CD4-positive, alpha-beta T cell treated with Interleukin-12 subunit alpha and Interleukin-12 subunit beta, for 1 hour (primary cell): ENCODE results near the gene APOL2.
"Not testable (repeated sequence)": the region's sequence is repeated elsewhere in the genome, so short reads cannot be mapped to it uniquely, and the experiment has no call there.

ENCODE experiments used
- DNase-seq: peaks from one replicate; pipeline ENCODE4 v3.0.0-alpha.2; 2020

Gene APOL2

DNA sequence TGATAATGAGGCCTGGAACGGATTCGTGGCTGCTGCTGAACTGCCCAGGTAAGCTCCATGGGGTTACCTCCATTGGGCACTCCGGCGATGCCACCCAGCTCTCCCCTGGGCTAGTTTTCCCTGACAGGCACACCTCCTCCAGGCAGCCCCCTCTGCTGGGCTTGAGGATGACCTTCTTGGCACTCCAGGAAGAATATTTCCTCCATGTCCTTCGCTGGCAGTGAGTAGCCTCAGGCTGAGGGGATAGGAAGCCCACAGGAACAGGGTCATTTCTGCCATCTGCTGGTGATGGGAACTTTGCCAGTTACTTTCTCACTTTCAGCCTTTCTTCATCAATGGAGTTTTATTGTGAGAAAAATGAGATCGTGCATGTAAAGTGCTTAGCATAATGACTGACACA is 22.3 kb upstream of the APOL2 start:
- not testable (repeated sequence) for DNase-seq

DNA sequence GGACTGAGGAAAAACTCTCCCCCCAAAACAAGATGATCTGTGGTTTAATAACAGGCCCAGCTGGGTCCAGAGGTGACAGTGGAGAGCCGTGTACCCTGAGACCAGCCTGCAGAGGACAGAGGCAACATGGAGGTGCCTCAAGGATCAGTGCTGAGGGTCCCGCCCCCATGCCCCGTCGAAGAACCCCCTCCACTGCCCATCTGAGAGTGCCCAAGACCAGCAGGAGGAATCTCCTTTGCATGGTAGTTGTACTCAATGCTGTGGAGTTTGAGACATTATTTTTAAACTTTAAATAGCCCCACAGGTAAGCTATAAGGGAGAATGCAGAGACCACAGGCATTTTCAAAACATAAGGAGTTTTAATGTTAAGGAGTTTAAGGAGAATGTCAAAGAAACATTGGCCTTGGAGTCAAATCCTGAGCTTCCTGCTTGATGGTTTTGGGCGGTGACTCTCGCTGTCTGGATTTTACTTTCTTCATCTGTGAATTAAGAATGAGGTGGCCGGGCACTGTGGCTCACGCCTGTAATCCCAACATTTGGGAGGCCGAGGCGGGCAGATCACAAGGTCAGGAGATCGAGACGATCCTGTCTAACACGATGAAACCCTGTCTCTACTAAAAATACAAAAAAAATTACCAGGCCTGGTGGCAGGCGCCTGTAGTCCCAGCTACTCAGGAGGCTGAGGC is 20.4 kb upstream of the APOL2 start:
- DNase-seq = no peak

DNA sequence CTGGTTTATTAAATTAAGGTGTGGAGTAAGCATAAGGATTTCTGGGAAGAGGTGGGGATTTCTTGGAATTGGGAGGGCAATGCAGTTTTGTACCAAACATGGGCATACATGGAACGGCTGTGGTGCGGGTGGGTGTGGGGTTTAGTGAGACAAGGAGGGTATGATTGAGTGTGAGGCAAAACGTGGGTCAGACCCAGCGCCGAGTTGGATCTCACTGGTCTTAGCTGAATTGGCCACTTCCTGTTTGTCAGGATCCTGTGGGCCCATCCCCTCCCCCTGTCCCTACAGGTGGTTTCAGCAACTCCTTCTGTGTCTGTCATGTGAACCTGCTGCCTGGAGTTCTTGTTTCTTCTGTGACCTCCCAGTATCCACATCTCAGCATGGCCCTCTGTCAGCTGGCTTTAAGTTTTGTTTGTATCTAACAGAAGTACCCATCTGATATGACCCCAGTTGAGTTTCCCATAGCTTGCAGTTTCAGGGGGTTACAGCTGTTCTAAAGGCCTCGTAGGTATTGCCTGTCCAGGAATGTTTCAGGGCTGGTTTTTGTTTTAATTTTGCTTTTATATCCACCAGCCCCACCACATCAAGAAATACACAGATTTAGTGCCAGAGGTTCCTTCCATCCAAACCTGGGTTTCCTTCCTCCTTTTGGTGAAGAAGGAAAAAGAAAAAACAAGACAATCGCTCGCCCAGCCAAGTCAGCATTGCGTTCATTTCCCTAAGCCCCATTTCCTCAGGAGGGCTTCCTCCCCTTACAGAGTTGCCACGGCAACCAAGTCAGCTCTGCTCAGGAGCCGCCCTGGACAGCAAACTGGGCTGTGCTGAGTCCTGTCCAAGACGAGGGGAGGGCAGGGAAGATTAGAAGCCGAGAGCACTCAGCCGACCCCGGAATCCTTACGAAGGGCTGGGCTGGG is 19.6 kb upstream of the APOL2 start:
- no peak for DNase-seq

DNA sequence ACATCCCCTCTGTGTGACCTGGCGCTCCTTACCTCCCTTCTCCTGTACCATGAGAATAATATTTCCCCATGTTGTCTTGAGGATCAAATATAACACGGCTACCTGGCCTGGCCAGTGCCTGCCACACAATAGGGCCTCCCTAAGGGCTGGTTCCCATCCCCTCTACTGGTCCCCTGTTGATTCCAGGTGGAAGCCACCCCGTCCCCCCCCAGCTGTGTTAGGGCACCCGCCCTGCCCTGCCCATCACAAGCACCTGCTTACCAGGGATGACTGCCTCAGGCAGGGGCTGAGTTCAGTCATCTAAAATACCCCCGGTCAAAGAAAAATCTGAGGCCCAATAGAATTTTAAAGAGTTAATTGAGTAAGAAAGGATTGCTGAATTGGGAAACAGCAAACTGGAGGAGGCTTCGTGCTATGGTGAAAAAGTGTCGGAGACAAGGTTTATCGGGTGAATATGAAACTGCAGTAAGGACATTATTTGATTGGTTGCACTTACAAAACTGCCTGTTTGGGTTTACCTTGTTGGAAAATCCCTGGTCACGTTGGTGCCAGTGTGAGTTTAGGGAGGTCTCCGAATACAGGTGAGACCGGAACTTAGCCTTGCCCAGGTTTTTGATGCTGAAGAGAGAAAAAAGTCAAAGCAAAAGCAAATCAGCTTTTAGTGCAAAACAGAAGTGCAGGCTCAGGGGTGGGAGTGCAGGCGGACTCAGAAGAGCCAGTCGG is 18.8 kb upstream of the APOL2 start:
- peak; percentile 23 for DNase-seq

DNA sequence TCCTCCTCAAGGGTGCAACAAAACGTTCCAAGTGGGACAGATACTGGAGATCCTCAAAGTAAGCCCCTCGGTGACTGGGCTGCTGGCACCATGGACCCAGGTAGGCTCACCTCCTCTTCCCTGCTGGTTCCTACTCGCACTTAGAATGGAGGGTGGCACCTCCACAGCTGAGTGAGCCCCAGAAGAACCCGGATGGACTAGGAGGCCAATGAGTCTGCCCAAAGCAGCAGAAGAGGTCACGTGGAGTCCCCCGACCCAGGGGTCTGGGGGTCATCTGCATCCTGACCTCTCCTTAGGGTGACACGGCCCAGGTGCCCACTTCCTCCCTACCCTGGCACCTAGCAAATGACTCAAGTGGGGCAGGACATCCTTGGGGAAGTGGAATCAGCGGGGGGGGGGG is 18.0 kb upstream of the APOL2 start:
- DNase-seq = no peak

DNA sequence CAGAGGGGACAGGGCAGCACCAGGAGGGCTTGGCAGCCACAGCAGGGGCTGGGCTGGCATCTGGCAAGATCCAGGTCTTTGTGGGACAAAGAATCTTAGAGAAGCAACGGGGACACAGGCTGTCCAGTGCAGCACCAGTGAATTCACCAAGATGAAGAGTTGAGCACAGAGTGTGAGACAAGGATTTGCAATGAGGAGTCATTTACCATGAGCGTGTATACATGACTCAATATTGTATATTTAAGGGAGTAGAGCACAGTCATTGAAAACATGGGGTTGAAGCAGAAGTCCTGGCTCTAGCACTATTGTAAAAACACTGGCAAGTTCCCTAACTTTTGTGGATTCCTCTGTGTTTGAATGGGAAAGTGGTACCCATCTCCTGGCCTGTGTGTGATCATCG is 17.2 kb upstream of the APOL2 start:
- no peak for DNase-seq

DNA sequence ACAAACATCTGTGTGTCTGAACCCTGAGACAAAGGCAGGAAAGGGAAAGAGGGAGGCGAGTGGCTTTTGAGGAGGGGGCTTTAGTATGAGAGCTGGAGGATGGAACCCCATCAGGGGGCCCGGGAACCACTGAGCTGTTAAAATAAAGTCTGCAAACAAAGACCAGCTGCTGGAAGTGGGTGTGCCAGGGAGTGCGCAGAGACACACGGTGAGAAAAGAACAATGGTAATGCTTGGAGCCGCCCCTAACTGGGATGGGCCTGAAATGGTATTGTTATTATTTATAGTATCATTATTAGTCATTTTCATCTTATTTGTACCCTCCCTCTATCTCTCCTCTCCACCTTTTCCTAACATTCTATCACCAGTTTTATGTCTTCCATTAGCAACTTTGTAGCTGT is 16.2 kb upstream of the APOL2 start:
- DNase-seq = not testable (repeated sequence)

DNA sequence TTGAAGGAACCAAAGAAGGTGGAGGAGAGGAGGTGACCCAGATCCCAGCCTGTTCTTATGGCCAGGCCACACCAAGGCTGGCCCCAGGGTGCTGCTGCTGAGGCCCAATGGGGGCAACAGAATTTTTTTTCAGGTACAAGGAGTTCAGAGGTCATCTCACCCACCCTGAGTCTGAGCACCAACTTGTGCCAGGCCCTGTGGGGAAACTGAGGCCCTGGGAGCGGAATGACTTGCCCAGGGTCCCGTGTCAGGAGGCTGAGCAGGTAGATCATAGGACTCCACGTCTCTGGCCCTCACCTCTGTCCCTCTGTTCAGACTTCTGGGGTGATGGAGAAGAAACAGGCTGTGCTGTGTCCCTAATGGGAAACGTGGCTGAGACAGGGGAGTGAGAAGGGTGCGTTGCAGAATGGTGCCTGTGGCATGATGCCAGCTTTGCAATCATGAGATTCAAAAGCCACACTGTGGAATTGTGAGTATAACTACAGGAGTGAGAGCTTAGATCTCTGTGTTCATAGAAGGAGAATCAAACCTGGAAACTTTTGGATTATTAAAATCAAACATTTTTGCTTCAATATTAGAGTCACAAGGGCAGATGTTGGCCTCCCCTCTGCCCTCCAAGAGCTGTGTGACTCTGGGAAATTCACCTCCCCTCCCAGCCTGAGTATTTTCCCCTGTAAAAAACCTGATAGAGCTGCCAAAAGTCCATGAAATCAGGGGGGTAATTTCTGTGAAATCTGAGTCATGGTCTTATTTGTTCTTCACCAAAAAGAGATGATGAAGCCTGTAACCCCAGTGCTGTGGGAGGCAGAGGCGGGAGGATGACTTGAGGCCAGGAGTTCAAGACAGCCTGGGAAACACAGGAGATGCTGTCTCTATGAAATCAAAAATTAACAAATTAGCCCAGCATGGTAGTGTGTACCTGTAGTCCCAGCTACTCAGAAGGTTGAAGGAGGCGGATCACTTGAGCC is 14.5 kb upstream of the APOL2 start:
- no peak for DNase-seq

DNA sequence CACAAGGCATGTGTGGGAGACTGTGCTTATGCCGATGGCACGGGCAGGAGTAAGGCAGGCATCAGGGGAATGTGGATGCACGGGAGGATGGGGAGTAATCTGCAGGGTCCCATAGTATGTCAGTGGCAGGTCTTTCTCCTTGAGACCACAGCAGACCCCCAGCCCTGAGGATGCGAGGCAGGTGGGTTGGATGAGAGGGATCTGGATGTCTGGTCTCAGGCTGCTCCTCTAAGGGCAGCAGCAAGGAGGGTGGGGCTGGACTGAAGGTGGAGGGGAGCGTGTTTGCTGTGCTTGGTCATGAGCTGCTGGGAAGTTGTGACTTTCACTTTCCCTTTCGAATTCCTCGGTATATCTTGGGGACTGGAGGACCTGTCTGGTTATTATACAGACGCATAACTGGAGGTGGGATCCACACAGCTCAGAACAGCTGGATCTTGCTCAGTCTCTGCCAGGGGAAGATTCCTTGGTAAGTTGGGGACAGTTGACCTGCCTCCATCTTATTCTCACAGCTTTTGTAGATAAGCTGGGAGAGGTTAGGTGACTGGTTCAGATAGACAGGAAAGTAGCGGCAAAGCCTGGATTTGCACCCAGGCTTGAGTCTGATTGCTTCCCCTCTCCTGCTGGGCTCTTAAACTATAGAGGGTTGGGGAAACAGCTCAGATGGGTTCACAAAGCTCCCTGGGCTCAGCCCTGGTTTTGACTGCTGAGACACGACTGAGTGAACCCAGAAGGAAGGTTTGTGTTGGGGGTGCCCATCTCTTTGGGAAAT is 13.6 kb upstream of the APOL2 start, which contains the start of gene APOL1:
Gene APOL1 (plus strand): TSS at position 380 of the 769 bp plus-strand sequence. CDS start 1,823 bp downstream, outside the sequence.
- DNase-seq = peak; percentile 72

DNA sequence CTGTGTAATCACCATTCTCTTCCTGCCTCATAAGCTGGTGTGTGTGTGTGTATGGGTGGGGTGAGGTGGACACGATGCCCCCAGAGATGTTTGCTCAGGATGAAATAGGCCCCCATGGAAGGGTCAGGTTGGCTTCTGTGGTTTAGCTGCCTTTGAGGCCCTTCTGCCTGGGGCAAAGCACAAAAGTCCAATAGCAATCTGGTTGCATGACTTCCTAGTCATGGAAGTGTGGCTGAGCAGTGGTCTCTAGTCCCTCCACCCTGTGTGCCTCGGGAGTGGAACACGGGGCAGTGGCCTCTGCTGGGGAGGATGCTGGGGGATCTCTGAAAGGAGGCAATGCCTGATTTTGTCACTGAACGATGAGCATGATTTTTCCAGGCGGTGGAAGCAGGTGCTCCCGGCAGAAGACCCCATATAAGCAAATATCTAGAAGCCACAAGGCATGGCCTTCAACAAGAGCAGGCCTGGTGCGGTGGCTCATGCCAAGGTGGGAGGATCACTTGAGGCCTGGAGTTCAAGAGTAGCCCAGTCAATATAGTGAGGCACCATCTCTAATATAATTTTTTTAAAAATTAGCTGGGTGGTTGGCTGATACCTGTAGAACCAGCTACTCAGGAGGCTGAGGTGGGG is 12.8 kb upstream of the APOL2 start:
- DNase-seq = not testable (repeated sequence)

DNA sequence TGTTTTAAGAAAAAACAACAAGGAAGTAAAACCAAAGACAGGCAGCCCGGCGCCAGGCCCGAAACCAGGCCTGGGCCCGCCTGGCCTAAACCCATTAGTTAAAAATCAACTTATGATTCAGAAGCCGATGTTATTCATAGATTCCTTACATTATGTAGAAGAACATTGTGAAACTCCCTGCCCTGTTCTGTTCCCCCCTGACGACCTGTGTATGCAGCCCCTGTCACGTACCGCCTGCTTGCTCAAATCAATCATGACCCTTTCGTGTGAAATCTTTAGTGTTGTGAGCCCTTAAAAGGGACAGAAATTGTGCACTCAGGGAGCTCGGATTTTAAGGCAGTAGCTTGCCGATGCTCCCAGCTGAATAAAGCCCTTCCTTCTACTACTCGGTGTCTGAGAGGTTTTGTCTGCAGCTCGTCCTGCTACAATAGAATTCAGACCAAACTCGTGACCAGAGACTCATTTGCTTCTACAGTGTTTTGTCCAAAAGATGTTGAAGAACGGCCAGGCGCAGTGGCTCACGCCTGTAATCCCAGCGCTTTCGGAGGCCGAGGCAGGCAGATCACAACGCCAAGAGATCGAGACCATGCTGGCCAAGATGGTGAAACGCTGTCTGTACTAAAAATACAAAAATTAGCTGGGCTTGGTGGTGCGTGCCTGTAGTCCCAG is 11.1 kb upstream of the APOL2 start:
- DNase-seq = not testable (repeated sequence)

DNA sequence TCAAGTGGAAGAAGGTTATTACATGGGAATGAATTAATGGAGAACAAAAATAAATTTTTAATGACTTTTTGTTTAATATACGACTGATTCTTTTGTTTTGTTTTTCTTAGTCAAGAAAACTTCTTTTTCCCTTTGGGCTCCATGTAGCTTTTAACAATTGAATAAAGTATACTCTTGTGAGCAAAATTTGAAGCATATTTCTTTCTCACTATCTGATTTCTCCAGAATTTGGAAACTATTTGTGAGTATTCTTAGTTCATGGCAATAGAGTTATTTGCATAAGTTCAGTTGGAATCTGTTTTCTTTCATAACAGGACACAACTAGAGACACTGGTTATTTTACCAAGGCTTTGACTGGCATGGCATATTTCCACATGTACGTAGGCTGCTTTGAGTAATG is 9.8 kb upstream of the APOL2 start:
- DNase-seq = no peak

DNA sequence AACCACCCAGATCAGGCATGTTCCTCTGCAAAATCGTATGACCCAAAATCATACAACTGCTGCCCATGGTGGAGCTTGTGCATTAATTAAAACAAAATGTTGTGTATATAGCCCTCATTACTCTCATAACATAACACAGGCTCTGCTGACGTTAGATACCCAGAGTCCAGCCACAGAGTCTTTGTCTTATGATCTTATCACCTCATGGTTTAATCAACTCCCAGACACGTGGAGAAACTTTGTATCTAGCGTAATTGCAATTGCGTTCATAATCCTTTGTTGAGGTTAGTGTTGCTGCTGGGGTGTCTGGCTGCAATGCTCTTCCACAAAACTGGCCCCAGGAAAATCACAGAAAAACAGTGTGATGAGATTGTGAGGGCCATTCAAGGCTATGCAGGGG is 8.6 kb upstream of the APOL2 start:
- DNase-seq = no peak

DNA sequence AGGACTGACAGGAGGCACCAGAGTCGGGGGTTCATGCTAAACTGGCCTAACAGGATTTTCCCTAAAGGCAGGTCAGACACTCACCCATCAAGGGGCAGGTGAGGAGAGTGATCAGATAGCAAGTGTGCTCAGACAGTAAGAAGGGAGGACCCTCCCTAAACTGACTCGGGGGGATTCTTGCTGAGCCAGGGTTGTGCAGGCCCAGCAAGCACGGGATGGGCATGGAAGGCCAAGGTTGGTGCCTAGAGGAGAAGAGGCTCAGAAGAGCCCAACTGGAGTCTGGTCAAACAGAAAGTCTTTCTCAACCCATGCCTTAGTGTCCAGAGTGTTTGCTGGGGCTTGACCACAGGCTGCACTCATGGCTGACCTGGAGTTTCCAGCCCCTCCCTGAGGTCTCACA is 7.4 kb upstream of the APOL2 start:
- no peak for DNase-seq

DNA sequence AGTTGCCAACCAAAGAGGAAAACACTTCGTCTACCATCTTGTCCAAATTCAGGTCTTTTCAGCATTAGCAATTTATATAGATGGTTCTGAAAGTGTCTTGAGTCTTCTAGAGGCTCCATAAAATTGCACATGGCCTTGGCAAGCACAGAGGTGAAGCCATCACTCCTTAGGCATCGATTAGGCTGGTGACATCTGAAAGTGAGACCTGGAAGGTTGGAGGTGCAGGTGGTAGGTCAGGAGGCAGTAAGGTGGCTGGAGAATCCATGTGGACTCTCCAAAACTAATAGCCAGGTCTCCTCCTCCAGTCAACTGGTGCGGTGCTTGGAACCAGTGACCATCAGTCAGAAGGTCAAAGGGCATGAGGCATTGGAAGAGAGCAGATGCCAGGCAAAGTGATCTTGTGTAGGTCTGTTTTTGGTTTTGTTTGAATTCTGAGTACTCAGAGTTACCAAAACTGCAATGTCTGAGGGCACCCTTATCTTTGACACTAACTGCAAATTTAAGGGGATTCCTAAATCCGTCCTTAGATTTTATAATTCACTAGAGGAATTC is 6.6 kb upstream of the APOL2 start:
- no peak for DNase-seq

DNA sequence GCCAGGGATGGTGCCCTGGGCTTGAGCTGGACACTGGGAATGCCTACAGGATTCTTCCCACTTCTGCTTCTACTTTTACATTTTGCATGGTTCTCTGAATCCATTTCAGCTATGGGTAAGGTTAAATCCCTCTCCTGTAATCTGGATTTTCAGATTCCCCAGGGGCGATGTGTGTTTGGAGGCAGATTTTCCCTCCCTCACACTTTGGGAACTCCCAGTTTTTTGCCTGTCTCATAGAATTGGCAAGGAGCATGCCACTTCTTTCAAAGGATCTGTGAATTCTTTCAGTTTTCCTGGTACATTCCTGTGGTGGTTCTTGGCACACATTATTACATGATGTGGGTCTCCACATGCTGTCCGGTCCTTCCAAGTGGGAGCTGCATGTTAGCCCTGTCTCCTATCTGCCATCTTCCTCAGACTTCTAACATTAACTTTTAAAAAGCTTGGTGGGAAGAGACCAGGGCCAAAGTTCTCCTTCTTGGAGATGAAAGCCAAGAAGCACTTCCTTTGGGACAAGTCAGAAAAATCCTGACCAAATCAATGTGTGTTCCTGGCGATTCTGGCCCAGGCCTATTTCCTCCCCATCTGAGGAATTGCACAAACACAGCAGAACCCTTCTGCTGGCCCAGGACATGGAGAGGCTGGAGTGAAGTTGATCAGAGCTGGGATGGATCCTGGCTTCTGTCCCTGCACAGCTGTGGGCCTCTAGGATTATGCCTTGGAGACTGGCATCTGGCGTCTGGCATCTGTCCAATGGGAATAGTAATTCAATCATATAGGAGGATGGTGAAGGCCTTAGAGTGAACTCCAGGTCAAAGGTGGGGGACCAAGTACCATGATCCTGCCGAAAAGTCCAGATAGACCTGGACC is 5.4 kb upstream of the APOL2 start:
- DNase-seq = no peak

DNA sequence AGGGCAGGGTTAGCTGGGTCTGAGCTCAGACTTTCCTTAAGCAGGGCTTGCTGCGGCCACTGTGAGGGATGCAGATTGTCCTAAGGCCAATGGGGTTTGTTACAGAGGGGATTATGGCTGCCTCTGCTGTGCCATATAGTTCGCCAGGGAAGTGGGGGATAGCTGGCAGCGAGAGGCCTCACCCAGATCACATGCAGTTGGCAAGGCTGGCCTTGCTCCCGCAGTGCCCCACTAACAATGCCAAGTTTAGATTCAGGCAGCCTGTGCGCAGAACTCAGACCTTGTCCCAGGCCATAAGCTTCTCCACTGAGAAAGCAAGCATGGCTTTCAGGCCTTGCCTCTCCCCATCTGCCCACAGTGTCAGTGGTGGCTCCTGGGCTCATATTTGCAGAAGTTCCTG is 4.7 kb upstream of the APOL2 start:
- no peak for DNase-seq

DNA sequence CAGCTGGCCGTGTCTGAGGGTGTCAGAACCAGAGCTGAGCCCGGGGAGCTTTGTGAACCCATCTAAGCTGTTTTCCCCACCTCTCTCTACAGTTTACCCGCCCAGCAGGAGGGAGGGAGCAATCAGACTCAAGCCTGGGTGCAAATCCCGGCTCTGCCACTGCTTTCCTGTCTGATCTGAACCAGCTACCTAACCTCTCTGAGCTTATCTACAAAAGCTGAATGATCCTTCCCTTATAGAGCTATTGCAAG is 252 bp downstream of the APOL2 start:
- DNase-seq = no peak
